ENCODE data around the gene PCBP3.

DNA sequence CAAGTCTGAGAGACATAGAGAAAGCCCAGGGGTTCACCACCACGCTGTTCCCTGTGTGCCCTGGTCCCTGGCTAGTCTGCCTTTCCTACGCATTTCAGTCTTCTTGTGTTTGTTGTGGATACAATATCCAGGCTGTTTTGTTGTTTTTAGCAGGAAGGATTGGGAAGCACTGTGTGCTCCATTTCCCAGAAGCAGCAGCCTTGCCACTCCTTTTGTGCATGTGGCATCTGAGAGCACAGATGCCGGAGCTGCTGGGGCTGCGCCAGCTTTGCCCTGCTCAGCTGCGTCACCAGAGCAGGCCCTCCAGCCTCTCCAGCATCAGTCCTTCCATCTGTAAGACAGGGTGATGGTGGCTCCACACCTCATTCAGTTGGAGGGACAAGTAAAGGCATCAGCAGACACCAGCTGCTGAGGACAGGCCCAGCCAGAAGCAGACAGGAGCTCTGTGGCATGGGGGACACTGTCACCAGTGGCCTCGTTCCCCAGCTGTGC lies 243.6 kb downstream of the PCBP3 start:
- TF ChIP-seq GABPA (IDR thresholded peaks at IDR 0.05; ENCODE audit: low read depth) (no peak), EP300 (IDR thresholded peaks at IDR 0.05; ENCODE audit: borderline replicate concordance in 1 of 2, control insufficient read depth in 1 of 2, low read depth in 2 of 2, low read length in 2 of 2) (no peak), CHD2 (IDR thresholded peaks at IDR 0.05; ENCODE audit: borderline replicate concordance, low read depth, low read length) (no peak), FOXK2 (IDR thresholded peaks at IDR 0.05) (no peak), CHD4 (IDR thresholded peaks at IDR 0.05) (no peak), FOXM1 (IDR thresholded peaks at IDR 0.05; ENCODE audit: low read depth, low read length) (no peak), SREBF1 (IDR thresholded peaks at IDR 0.05; ENCODE audit: low read length) (no peak), YY1 (IDR thresholded peaks at IDR 0.05; ENCODE audit: low read depth, low read length) (no peak)
- TF ChIP-seq, protein P1, sequence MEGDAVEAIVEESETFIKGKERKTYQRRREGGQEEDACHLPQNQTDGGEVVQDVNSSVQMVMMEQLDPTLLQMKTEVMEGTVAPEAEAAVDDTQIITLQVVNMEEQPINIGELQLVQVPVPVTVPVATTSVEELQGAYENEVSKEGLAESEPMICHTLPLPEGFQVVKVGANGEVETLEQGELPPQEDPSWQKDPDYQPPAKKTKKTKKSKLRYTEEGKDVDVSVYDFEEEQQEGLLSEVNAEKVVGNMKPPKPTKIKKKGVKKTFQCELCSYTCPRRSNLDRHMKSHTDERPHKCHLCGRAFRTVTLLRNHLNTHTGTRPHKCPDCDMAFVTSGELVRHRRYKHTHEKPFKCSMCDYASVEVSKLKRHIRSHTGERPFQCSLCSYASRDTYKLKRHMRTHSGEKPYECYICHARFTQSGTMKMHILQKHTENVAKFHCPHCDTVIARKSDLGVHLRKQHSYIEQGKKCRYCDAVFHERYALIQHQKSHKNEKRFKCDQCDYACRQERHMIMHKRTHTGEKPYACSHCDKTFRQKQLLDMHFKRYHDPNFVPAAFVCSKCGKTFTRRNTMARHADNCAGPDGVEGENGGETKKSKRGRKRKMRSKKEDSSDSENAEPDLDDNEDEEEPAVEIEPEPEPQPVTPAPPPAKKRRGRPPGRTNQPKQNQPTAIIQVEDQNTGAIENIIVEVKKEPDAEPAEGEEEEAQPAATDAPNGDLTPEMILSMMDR (IDR thresholded peaks at IDR 0.05 in 2 of 3, conservative IDR thresholded peaks at IDR 0.05 in 1 of 3; ENCODE audit: control insufficient read depth in 2 of 3, extremely low read depth in 1 of 3, insufficient read depth in 1 of 3, low read depth in 3 of 3, low read length in 3 of 3) = no peak
- TF ChIP-seq, protein P2, sequence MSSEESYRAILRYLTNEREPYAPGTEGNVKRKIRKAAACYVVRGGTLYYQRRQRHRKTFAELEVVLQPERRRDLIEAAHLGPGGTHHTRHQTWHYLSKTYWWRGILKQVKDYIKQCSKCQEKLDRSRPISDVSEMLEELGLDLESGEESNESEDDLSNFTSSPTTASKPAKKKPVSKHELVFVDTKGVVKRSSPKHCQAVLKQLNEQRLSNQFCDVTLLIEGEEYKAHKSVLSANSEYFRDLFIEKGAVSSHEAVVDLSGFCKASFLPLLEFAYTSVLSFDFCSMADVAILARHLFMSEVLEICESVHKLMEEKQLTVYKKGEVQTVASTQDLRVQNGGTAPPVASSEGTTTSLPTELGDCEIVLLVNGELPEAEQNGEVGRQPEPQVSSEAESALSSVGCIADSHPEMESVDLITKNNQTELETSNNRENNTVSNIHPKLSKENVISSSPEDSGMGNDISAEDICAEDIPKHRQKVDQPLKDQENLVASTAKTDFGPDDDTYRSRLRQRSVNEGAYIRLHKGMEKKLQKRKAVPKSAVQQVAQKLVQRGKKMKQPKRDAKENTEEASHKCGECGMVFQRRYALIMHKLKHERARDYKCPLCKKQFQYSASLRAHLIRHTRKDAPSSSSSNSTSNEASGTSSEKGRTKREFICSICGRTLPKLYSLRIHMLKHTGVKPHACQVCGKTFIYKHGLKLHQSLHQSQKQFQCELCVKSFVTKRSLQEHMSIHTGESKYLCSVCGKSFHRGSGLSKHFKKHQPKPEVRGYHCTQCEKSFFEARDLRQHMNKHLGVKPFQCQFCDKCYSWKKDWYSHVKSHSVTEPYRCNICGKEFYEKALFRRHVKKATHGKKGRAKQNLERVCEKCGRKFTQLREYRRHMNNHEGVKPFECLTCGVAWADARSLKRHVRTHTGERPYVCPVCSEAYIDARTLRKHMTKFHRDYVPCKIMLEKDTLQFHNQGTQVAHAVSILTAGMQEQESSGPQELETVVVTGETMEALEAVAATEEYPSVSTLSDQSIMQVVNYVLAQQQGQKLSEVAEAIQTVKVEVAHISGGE (CRISPR knock-in tag; IDR thresholded peaks at IDR 0.05) = no peak
- TF ChIP-seq, protein P3, sequence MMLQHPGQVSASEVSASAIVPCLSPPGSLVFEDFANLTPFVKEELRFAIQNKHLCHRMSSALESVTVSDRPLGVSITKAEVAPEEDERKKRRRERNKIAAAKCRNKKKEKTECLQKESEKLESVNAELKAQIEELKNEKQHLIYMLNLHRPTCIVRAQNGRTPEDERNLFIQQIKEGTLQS (IDR thresholded peaks at IDR 0.05; ENCODE audit: borderline replicate concordance, extremely low read depth, low read depth, low read length) = no peak

Data from GM12878 (cell line).